T47D (cell line): ENCODE measurements around the gene TBC1D24.
"Not testable (repeated sequence)": the region's sequence is repeated elsewhere in the genome, so short reads cannot be mapped to it uniquely, and the experiment has no call there.

Experiments
- DNase-seq, 2 experiments: peaks; one replicate each; pipeline versions ENCODE4 v3.0.0 to v3.0.0-alpha.2; 2011 to 2012; ENCODE audit warnings: low read depth in 1 of 2, low spot score in 1 of 2
- JUND ChIP-seq: IDR thresholded peaks from 2 replicates; pipeline ENCODE4 v1.6.1; 2012; ENCODE audit warnings: low read depth
- in situ Hi-C: cut with HindIII; loops from 2 replicates; pipeline ENCODE4 v1.10.0; 2016; ENCODE audit warnings: low sequenced_read_pairs, low pct_unique_long_range_greater_than_20kb

The TBC1D24 gene

GRCh38 chr16:2436110-2436509 is 38.8 kb upstream of the TBC1D24 start:
- no peak for DNase-seq
- no peak for TF ChIP-seq JUND
- in situ Hi-C loops: no loop called here

DNA sequence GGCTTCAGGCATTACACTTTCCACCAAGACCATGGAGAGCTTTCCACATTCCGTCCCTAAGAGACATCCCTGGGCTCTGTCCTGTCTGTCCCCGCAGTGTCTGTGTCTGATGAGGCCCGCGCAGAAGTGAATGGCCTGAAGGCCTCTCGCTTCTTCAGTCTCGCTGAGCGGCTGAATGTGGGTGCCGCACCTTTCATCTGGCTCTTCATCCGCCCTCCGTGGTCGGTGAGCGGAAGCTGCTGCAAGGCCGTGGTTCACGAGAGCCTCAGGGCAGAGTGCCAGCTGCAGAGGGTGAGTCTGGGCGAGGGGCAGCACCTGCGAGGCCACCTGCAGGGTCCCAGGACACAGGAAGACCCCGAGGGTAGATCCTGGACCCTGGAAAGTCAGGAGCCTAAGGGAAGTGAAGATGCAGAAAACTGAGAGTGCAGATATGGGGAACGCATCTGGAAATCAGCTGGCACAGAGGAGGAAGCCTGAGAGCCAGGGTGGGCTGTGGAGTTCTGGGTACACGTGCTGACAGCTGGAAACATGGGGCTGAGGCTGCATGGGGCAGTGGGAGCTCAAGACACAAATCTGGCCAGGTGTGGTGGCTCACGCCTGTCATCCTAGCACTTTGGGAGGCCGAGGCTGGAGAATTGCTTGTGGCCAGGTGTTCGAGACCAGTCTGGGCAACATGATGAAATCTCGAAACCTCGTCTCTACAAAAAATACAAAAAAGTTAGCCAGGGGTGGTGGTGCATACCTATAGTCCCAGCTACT is 37.7 kb upstream of the TBC1D24 start:
- no peak for TF ChIP-seq JUND
- in situ Hi-C loops: no loop called here
- DNase-seq: no peak

DNA sequence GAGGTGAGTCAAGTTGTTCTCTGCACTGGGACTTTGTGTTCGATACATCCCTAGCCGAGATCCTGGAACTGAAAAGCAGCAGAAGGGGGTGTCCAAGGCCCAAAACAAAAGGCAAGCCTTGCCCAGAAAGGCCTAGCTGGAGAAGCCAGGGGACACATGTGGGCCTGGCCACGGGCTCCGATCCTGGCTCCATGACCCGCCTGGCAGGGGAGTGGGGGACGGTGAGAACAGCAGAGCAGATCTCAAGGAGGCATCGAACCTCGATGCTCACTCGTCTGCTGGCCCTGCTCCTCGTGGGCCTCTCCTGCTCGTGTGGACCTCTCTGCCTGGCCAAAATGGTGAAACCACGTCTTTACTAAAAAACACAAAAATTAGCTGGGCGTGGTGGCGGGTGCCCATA is 36.8 kb upstream of the TBC1D24 start:
- in situ Hi-C loops: no loop called here
- no peak for DNase-seq
- no peak for TF ChIP-seq JUND

DNA sequence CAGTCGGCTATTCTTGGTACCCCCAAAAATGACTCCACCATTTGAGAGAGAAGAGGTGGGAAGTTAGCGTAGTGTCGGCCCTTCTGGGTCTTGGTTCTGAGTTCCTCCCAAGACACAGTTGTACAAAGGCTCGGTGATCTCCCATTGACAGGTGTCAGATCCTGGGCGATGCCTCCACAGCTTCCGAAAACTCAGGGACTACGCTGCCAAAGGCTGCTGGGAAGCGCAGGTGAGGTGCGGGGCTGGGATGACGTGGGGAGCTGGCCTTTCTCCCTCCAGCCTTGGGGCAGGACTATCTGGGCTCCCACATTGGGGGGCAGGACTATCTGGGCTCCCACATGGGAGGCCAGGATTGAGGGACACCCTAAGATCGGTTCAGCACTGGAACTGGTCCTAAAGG is 35.3 kb upstream of the TBC1D24 start:
- in situ Hi-C loops: no loop called here

GRCh38 chr16:2441143-2441804 is 33.7 kb upstream of the TBC1D24 start:
- in situ Hi-C loops, DNase-seq: not testable (repeated sequence)

More for the DNA sequence above, 35.3 kb upstream of the TBC1D24 start:
- DNase-seq: no peak
- TF ChIP-seq JUND: no peak

DNA sequence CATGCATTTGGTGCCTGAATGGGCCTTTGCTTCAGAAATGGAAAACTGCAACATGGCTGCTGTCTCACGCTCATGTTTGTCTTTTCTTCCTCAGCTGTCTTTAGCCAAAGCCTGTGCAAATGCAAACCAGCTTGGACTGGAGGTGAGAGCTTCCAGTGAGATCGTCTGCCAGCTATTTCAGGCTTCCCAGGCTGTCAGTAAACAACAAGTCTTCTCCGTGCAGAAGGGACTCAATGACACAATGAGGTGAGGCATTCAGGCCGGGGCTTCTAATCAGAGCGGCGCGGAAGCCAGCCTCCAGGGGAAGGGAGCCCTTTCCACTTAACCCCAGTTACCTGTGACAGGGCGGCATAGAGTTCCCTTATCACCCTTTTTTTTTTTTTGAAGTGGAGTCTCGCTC is 31.4 kb upstream of the TBC1D24 start:
- no peak for DNase-seq
- in situ Hi-C loops: no loop called here
- no peak for TF ChIP-seq JUND

DNA sequence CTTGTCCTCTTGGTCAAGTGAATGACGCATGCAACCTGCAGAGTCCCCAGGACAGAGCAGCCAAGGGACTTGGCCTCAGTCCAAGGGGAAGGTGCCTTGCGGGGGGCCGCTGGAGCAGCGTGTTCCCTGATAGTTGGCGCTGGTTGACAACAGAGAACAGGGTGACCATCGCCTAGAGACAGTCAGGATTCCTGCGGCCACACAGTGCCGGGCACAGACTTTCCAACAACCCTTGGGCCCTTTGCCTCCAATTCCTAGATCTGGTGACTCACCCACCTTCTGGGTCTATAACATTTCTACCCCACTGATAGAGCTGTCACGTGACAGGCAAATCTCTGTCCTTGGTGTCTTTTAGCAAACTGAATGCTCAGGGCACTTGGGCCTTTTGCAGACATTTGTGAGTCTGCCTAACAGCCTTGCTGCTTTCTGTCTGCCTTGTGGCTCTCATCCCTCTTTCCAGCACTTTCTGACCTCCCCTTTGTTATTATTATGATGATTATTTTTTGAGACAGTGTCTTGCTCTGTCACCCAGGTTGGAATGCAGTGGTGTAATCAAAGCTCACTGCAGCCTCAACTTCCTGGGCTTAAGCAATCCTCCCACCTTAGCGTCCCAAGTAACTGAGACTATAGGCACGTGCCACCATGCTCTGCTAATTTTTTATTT is 26.9 kb upstream of the TBC1D24 start:
- DNase-seq: no peak
- no peak for TF ChIP-seq JUND
- in situ Hi-C loops: no loop called here

DNA sequence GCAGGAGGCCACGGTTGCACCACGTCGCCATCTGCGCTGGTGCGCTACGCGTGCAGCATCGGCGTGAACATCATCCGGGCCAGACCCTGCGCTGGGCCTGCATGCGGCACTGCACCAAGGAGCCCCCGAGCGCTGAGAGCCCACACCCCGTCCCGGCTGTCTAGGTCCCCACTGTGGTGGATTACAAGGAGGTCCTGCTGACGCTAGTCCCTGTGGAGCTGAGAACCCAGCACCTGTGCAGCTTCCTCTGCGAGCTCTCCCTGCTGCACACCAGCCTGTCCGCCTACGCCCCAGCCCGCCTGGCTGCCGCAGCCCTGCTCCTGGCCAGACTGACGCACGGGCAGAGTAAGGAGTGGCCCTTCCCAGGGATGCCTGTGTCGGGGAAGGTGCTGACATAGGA is 25.8 kb upstream of the TBC1D24 start:
- TF ChIP-seq JUND: no peak
- in situ Hi-C loops: no loop called here
- DNase-seq: no peak

GRCh38 chr16:2450535-2450934 is 24.4 kb upstream of the TBC1D24 start:
- in situ Hi-C loops: no loop called here

DNA sequence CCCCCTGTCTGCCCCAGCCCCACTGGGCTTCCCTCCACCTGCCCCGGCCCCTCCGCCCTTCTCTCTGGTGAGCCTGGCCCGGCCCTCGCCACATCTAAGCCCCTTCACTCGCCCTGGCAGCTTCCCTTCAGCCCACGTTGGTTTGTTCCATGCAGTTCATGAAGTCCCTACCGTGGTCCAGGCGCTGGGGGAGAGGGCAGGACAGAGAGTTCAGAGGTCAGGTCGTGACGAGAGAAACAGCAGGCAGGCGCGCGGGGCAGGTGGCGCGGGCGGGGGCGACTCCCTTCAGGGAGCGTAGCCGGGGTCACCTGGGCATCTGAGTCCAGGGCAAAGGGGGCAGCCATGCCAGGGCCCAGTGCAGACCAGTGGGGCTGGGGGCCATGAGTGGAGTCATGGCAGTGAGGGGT is 23.9 kb upstream of the TBC1D24 start:
- TF ChIP-seq JUND: no peak
- no peak for DNase-seq
- in situ Hi-C loops: no loop called here

More at GRCh38 chr16:2450535-2450934, 24.4 kb upstream of the TBC1D24 start:
- DNase-seq: no peak
- TF ChIP-seq JUND: no peak

GRCh38 chr16:2451851-2452320 is 23.0 kb upstream of the TBC1D24 start:
- in situ Hi-C loops: no loop called here
- no peak for TF ChIP-seq JUND
- DNase-seq: no peak

GRCh38 chr16:2452650-2453049 is 22.3 kb upstream of the TBC1D24 start:
- in situ Hi-C loops: no loop called here
- no peak for DNase-seq

More at GRCh38 chr16:2452650-2453049, 22.3 kb upstream of the TBC1D24 start:
- TF ChIP-seq JUND: no peak
